Effector CD8-positive, alpha-beta T cell (primary cell): ENCODE measurements around the gene USP17L27.
"Not testable (repeated sequence)": the region's sequence is repeated elsewhere in the genome, so short reads cannot be mapped to it uniquely, and the experiment has no call there.

ENCODE experiments used
- DNase-seq: peaks from one replicate; lab custom pipeline; 2025; lab: John Stamatoyannopoulos, UW
- total RNA-seq, 4 experiments: gene quantifications; one replicate each; lab custom pipeline; 2026; lab: John Stamatoyannopoulos, UW

USP17L27 gene
- total RNA-seq = 0 reads per million in 4 experiments

- not testable (repeated sequence) for DNase-seq
Measured at GRCh38 chr4:9343848-9344247, at the start of gene USP17L27. Gene USP17L27, plus strand, starts transcription at chr4:9344148. Its CDS starts 0 bp downstream, at chr4:9344148.

- DNase-seq = not testable (repeated sequence)
Measured at GRCh38 chr4:9324191-9324590, 19.8 kb upstream of the USP17L27 start.

- DNase-seq = not testable (repeated sequence)
Measured at GRCh38 chr4:9324865-9325264, 19.1 kb upstream of the USP17L27 start, which contains the start of gene USP17L24. Gene USP17L24, plus strand, starts transcription at chr4:9325165. Its CDS starts 0 bp downstream, at chr4:9325165.

- DNase-seq = not testable (repeated sequence)
Measured at GRCh38 chr4:9329611-9330010, 14.3 kb upstream of the USP17L27 start, which contains the start of gene USP17L25. Gene USP17L25, plus strand, starts transcription at chr4:9329911. Its CDS starts 0 bp downstream, at chr4:9329911.

- not testable (repeated sequence) for DNase-seq
Measured at GRCh38 chr4:9334358-9334757, 9.6 kb upstream of the USP17L27 start, which contains the start of gene USP17L26. Gene USP17L26, plus strand, starts transcription at chr4:9334658. Its CDS starts 0 bp downstream, at chr4:9334658.

GRCh38 chr4:9339103-9339502 is 4.8 kb upstream of the USP17L27 start, which contains the start of gene USP17L5:
Gene USP17L5, plus strand, starts transcription at chr4:9339403. Its CDS starts 0 bp downstream, at chr4:9339403.
- DNase-seq = not testable (repeated sequence)

- DNase-seq = not testable (repeated sequence)
Measured at GRCh38 chr4:9348593-9348992, 4.6 kb downstream of the USP17L27 start, which contains the start of gene USP17L28. Gene USP17L28, plus strand, starts transcription at chr4:9348893. Its CDS starts 0 bp downstream, at chr4:9348893.

- DNase-seq = not testable (repeated sequence)
Measured at GRCh38 chr4:9350866-9351265, 6.9 kb downstream of the USP17L27 start.

- DNase-seq = not testable (repeated sequence)
Measured at GRCh38 chr4:9353338-9353737, 9.4 kb downstream of the USP17L27 start, which contains the start of gene USP17L29. Gene USP17L29, plus strand, starts transcription at chr4:9353638. Its CDS starts 0 bp downstream, at chr4:9353638.

- not testable (repeated sequence) for DNase-seq
Measured at GRCh38 chr4:9362829-9363228, 18.9 kb downstream of the USP17L27 start, which contains the start of gene USP17L30. Gene USP17L30, plus strand, starts transcription at chr4:9363129. Its CDS starts 0 bp downstream, at chr4:9363129.

- DNase-seq = not testable (repeated sequence)
Measured at GRCh38 chr4:9379881-9380280, 35.9 kb downstream of the USP17L27 start.

GRCh38 chr4:9381012-9381534 is 37.1 kb downstream of the USP17L27 start:
- not testable (repeated sequence) for DNase-seq

- DNase-seq = no peak
Measured at GRCh38 chr4:9384126-9384525, 40.2 kb downstream of the USP17L27 start.

GRCh38 chr4:9389001-9389400 is 45.1 kb downstream of the USP17L27 start:
- not testable (repeated sequence) for DNase-seq
